ENCODE measurements around the gene SLC44A5. TPM values are rescaled to one million over a fixed set of nuclear protein-coding genes. Genes with fewer than 3 reads are reported as not detected.
"Not testable (repeated sequence)": the region's sequence is repeated elsewhere in the genome, so short reads cannot be mapped to it uniquely, and the experiment has no call there.

SLC44A5 gene
- total RNA-seq, 1 donor from 2014 or later = 1.7 TPM

GRCh38 chr1:75392278-75392677 lies 218.6 kb downstream of the SLC44A5 start:
- DNase-seq (ENCODE audit: extremely low read depth, low read depth, low spot score) = no peak

- not testable (repeated sequence) for DNase-seq (ENCODE audit: extremely low read depth, low read depth, low spot score)
Measured at GRCh38 chr1:75375476-75376447, 235.2 kb downstream of the SLC44A5 start.

DNA sequence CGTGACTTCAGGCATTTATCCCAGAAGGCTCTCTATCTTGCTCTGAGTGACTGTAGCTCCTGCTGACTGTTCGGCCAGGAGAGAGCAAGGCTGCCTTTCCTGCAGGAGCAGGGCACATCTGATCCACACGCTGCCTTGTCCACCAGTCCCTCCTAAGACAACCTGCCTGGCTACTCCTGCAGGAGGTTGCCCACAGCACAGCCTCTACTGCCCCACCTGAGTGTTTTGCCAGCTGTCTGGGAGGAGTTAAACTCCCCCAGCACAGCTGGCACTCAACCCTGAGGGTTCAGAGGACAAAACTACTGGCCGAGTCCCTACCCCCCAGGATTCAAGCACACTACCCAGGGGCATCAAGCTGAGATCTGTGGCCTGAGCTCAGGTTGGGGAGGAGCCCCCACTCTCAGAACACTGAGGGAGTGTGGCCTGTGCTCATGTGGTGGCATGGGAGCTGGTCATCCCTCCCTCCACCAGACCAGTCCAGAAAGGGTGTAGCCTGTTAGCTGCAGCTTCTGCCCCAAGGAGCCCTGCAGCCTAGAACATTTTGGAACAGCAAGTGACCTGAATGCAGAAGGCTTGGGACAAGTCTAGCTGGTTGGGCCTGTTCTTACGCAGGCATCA lies 237.3 kb downstream of the SLC44A5 start:
- no peak for DNase-seq (ENCODE audit: extremely low read depth, low read depth, low spot score)

GRCh38 chr1:75366595-75366994 lies 244.3 kb downstream of the SLC44A5 start:
- no peak for DNase-seq (ENCODE audit: extremely low read depth, low read depth, low spot score)

GRCh38 chr1:75361260-75361659 lies 249.7 kb downstream of the SLC44A5 start:
- no peak for DNase-seq (ENCODE audit: extremely low read depth, low read depth, low spot score)

GRCh38 chr1:75354267-75354666 lies 256.6 kb downstream of the SLC44A5 start:
- DNase-seq (ENCODE audit: extremely low read depth, low read depth, low spot score) = not testable (repeated sequence)

DNA sequence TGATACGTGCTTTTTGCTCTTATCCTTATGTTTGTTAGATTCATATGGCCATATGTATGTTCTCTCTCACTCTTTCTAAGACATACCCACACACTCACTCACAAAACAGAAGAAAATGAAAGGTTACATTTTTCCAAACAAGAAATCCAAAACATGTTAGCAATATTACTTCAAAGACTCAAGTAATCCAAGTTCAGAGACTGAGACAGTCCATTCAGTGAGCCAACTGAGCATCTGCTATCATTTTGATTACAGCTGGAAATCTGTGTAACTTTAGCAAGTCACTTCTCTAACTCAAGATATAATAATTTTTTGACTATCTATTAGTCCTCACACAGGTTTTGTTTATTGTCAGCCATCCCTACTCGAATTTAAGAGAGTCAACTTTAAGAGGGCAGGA lies 257.9 kb downstream of the SLC44A5 start:
- no peak for DNase-seq (ENCODE audit: extremely low read depth, low read depth, low spot score)

- DNase-seq (ENCODE audit: extremely low read depth, low read depth, low spot score) = peak; percentile 95
Measured at GRCh38 chr1:75345538-75346292, 265.2 kb downstream of the SLC44A5 start.

DNA sequence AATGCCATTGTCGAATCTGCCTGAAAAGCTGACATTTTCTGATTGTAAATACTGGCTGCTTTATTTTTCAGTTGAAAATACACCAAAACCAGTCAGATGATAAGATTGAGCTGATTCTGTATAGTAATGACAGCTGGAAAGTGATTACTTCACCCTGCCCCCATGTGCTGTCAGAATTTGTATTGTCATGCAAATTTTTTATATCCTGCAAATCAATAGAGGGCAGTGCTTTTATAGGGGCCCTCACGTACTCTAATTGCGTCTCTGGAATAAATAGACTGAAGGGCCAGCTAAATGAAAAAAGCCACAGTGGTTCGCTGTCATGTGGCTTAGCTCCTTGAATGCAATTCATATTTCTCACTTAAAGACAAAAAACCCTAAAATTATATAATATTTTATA lies 268.1 kb downstream of the SLC44A5 start:
- DNase-seq (ENCODE audit: extremely low read depth, low read depth, low spot score) = no peak

DNA sequence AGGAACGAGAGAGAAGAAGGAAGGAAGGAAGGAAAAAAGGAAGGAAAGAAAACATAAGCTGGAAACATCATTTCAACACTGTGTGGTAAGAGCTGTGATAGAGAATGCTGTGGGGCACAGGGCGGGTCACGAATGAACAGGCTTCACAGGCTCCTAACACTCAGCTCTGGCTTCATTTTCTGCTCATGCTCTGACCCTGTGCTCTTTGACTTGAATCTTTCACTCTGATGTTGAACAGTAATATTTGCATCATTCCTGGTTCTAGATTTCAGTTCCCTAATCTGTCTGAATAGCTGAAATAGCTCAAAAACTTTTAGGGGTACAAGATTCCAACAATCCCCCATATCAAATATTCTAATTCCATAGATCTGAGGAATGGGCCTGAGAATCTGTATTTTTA lies 269.4 kb downstream of the SLC44A5 start:
- DNase-seq (ENCODE audit: extremely low read depth, low read depth, low spot score) = no peak

DNA sequence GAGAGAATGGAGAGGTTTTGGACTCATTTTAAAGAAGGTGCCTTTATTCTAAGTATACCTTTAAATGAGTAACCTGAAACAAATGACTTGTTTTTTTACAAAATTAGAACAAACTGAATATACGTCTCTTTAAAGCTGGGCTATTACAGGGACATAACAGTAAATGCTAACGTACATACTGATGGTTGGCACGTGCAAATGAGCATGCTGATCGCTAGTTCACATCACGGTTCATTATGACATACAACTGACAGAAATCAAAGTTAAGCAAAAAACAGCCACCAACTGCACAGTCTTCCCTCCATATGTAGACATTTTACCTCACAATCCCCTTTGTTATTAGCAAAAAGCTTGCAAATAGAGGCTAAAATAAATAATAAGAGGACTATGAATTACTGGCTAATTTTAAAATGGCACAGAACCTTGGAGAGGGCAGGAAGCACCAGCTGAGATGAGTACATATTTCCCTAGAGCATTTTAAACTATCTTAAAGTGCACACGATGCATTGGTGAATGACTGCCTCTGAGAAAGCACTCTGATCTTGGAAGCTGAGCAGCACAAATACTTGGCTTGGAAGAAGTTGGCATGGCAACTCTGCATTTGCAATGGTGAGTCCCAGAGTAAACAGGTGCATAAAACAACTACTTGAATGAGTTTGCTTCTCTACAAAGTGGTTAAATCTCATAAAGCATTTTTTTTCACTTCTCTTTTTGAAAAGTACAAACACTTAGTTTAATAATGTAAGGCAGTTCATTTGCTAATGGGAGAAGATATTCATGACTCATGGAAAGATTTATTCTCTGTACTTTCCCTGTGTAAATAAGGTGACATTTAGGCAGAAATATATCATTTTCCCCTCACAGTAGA lies 272.1 kb downstream of the SLC44A5 start:
- no peak for DNase-seq (ENCODE audit: extremely low read depth, low read depth, low spot score)

DNA sequence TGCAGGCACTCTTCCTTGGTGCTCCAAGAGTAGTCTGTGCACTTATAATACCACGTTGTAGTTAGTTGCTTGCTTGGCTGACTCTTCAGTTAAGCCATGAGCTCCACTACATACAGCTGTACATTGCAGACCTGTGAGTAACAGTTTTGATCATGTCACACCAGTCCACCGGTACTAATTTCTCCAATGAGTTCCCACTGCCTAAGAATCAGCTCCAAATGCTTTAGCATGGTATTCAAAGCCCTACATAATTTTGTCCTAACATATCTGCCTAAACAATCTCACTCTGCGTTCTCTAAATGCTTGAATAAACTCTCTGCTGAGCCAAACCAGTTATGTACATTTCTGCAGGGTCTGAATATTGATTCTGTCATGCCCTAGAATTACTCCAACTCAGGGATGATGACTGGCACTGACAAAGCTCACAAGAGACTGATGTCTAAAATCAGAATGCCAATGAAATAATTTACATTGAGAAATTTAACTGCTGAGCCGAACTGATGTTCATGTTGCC lies 276.0 kb downstream of the SLC44A5 start:
- no peak for DNase-seq (ENCODE audit: extremely low read depth, low read depth, low spot score)

DNA sequence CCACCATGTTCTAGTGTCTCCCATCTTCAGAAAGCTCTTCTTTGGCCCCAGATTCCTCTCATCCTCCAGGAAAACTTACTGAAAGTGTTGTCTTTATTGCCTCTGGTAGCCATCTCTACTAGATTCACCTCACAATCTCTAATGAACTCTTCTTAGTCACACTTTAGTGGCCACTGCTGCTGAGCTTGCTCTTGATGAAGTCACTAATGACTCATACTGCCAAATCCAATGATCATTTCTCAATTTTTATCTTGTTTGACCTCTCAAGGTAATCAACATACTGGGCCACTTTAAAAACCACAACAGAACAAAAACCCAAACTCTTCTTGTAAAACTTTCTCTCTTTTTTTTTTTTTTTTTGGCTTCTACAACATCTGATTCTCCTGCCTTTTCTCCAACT lies 280.3 kb downstream of the SLC44A5 start:
- no peak for DNase-seq (ENCODE audit: extremely low read depth, low read depth, low spot score)

DNA sequence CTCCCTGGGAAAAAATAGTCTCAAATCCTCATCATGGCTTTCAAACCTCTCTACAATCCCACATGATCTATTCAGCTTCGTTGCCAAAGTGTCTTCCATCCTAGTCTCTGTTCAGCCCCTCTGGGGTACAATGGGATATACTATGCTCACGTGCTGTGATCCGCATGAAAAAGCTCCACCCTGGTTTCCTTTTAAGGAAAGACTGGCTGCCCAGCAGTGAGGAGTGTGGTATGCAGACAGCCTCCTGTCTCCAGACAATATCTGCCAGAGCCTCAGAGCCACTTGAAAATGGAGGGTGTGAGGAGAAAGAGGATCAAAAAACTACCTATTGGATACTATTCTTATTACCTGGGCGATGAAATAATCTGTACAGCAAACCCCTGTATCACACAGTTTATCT lies 282.2 kb downstream of the SLC44A5 start:
- no peak for DNase-seq (ENCODE audit: extremely low read depth, low read depth, low spot score)

DNA sequence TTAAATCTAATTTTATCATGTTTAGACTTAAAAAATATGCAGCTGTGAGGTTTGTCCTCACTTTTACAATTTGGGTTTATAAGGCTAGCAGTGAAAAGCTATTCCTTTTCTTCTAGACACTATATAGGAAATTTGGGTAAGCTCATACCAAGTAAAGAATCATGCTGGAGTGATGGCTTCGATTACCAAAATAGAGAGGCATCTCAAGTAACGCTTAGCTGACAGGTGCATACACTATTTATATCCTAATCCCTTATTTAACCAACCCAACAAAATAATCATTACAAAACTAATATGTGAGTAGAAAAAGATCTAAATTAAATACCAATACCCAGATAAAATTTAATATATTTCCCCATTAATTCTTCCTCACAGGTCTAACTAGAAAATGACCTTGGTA lies 283.5 kb downstream of the SLC44A5 start:
- DNase-seq (ENCODE audit: extremely low read depth, low read depth, low spot score) = no peak

- DNase-seq (ENCODE audit: extremely low read depth, low read depth, low spot score) = no peak
Measured at GRCh38 chr1:75317976-75318375, 292.9 kb downstream of the SLC44A5 start.

DNA sequence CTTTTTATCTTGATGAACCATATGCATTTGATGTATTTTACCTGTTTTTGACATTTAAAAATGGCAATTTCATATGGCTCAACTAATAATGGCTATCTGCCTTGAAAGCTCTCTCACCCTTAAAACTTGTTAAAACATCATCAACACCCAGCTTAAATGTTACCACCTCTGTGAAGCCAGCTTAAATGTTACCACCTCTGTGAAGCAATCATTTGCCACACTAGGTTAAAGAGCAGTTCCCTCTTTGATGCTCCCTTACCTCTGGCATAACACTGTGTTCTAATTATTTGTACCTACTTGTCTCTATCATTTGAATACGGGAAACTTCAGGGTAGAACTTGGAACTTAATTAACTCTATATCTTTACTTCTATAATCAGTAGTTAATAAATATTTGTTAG lies 294.7 kb downstream of the SLC44A5 start:
- no peak for DNase-seq (ENCODE audit: extremely low read depth, low read depth, low spot score)

- DNase-seq (ENCODE audit: extremely low read depth, low read depth, low spot score) = no peak
Measured at GRCh38 chr1:75312620-75313019, 298.3 kb downstream of the SLC44A5 start.

DNA sequence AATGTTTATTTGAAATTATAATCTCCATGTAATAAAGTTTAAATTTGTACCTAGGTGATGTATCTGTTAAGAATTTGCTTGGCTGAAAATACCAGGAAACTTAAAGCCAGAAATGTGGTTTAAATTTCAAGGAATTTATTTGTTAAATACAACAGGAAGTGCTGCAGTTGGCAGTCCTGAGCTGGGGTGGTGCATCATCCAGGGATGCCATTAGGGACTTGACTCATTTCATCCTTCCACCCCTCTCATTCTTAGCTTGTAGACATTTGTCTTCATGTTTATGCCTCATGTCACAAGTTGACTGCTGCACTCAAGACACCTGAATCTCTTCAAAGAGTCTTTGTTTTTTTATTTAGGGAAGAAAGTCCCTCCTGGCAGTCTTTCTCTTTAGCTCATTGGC lies 300.8 kb downstream of the SLC44A5 start:
- no peak for DNase-seq (ENCODE audit: extremely low read depth, low read depth, low spot score)

- DNase-seq (ENCODE audit: extremely low read depth, low read depth, low spot score) = no peak
Measured at GRCh38 chr1:75308365-75308764, 302.5 kb downstream of the SLC44A5 start.
